Peyer's patch (tissue), 4 donors: ENCODE results near the gene BBOF1.

Experiments
- CTCF ChIP-seq, 6 experiments: fragments of 450-650 bp in 4 of 6; fragments of 200-600 bp in 2 of 6; sonication (generic) in 1 of 6; IDR thresholded peaks; one replicate each; pipeline ENCODE4 v1.5.1; 2017 to 2019; ENCODE audit warnings: antibody characterized with exemption in 6 of 6, mild to moderate bottlenecking in 3 of 6, moderate library complexity in 1 of 6
- POLR2A ChIP-seq, 2 donors: fragments of 450-650 bp; IDR thresholded peaks; one replicate each; pipeline ENCODE4 v1.5.1; 2017; ENCODE audit warnings: antibody characterized with exemption in 2 of 2, mild to moderate bottlenecking in 2 of 2, moderate library complexity in 2 of 2

- TF ChIP-seq CTCF (IDR thresholded peaks at IDR 0.05): no peak
- no peak for TF ChIP-seq POLR2A (IDR thresholded peaks at IDR 0.05)
These were observed 23.1 kb downstream of the BBOF1 start for GRCh38 chr14:74042296-74042695.
